CD4-positive, CD25-positive, alpha-beta regulatory T cell (primary cell): ENCODE data around the gene TMEM181. TPM values are rescaled to one million over a fixed set of nuclear protein-coding genes. Genes with fewer than 3 reads are reported as not detected.
"Not testable (repeated sequence)": the region's sequence is repeated elsewhere in the genome, so short reads cannot be mapped to it uniquely, and the experiment has no call there.

Source experiments
- ATAC-seq, 2 donors: fragments of 150-1000 bp; cut with Tn5 transposase; one replicate each; pipeline ENCODE4 v1.10.0; 2021; ENCODE audit warnings: low read depth in 2 of 2, moderate number of reproducible peaks in 2 of 2, moderate library complexity in 1 of 2
- DNase-seq, 3 donors: peaks; one replicate each; pipeline versions ENCODE4 v3.0.0 to v3.0.0-alpha.2; 2012 to 2022; ENCODE audit warnings: mixed read lengths in 1 of 3
- H3K27ac ChIP-seq: one replicate; pipeline ENCODE4 v1.7.0; 2013; ENCODE audit warnings: mild to moderate bottlenecking, low read length; ENCODE audit not compliant: insufficient read depth, poor library complexity, severe bottlenecking
- H3K27me3 ChIP-seq: one replicate; pipeline ENCODE4 v1.7.0; 2013; ENCODE audit warnings: low read length; ENCODE audit not compliant: control insufficient read depth, insufficient read depth
- H3K36me3 ChIP-seq: one replicate; pipeline ENCODE4 v1.7.0; 2013; ENCODE audit warnings: mild to moderate bottlenecking, low read length, moderate library complexity; ENCODE audit not compliant: control insufficient read depth, insufficient read depth
- H3K4me1 ChIP-seq: 2 replicates; pipeline ENCODE4 v1.7.0; 2013; ENCODE audit warnings: mild to moderate bottlenecking, low read length; ENCODE audit not compliant: insufficient read depth, control insufficient read depth, poor library complexity, severe bottlenecking
- H3K4me3 ChIP-seq: one replicate; pipeline ENCODE4 v1.7.0; 2013; ENCODE audit warnings: low read depth, mild to moderate bottlenecking, low read length, moderate library complexity
- H3K9me3 ChIP-seq, 2 experiments: 1 replicate in 1 of 2; 2 replicates in 1 of 2; pipeline ENCODE4 v1.7.0; 2013; ENCODE audit warnings: low read length in 2 of 2, mild to moderate bottlenecking in 1 of 2, moderate library complexity in 1 of 2; ENCODE audit not compliant: control insufficient read depth in 2 of 2
- H3K27ac Mint-ChIP-seq, 3 donors: one replicate each; pipeline ENCODE4 v1.8.0; 2020 to 2022; ENCODE audit warnings: mild to moderate bottlenecking in 3 of 3, mixed read lengths in 3 of 3, moderate library complexity in 2 of 3
- H3K27me3 Mint-ChIP-seq: one replicate; pipeline ENCODE4 v1.8.0; 2022; ENCODE audit warnings: mild to moderate bottlenecking, mixed read lengths
- H3K36me3 Mint-ChIP-seq: one replicate; pipeline ENCODE4 v1.8.0; 2020; ENCODE audit warnings: mixed read lengths
- H3K4me1 Mint-ChIP-seq, 4 donors: one replicate each; pipeline ENCODE4 v1.8.0; 2020 to 2022; ENCODE audit warnings: mixed read lengths in 4 of 4, mild to moderate bottlenecking in 1 of 4
- H3K4me3 Mint-ChIP-seq, 4 donors: one replicate each; pipeline ENCODE4 v1.8.0; 2020 to 2022; ENCODE audit warnings: mild to moderate bottlenecking in 4 of 4, mixed read lengths in 4 of 4, moderate library complexity in 3 of 4
- H3K9me3 Mint-ChIP-seq, 7 donors: one replicate each; pipeline ENCODE4 v1.8.0; 2020 to 2022; ENCODE audit warnings: mixed read lengths in 7 of 7, mild to moderate bottlenecking in 3 of 7, moderate library complexity in 2 of 7
- polyA plus RNA-seq, 4 donors: library from polyadenylated mRNA; unstranded; fragments of 300-500 nt; fragmentation: Illumina TruSeq; gene quantifications; one replicate each; pipeline ENCODE4 v1.2.3, GENCODE V29; 2021
- total RNA-seq: library from RNA; stranded (reverse); gene quantifications from one replicate; pipeline ENCODE4 v1.2.3, GENCODE V29; 2022

The TMEM181 gene
- total and polyA plus RNA-seq, 5 donors from 2014 or later: 4.9 to 21.2 (median 5.6) TPM

- H3K27me3 ChIP-seq, H3K27ac ChIP-seq: not testable (repeated sequence)
- peaks cover 16 to 41% (median 25%) of the 10 kb centered on the region in 4 donors for H3K4me1 Mint-ChIP-seq
Observed at GRCh38 chr6:158632538-158633119, 72.7 kb downstream of the TMEM181 start.

GRCh38 chr6:158633127-158633526, 73.2 kb downstream of the TMEM181 start:
- peaks cover 14% of the 10 kb centered on the region for H3K4me1 ChIP-seq
- no peak overlapping the region for H3K27ac ChIP-seq
- Mint-ChIP-seq H3K27ac (peak overlapping the region in 2 of 3 donors; percentile 74 to 94), H3K4me1 (peaks cover 13 to 41% (median 25%) of the 10 kb centered on the region in 4 donors), H3K27me3 (no peaks in the 10 kb centered on the region), H3K4me3 (no peak overlapping the region), H3K36me3 (peaks cover 36% of the 10 kb centered on the region), H3K9me3 (peaks cover 0 to 2% (median 0%) of the 10 kb centered on the region in 7 donors)
- no peaks in the 10 kb centered on the region for H3K27me3 ChIP-seq
- no peaks in the 10 kb centered on the region for H3K9me3 ChIP-seq
- H3K36me3 ChIP-seq: peaks cover 71% of the 10 kb centered on the region
- DNase-seq (no peak), ATAC-seq (no peak)
- no peak overlapping the region for H3K4me3 ChIP-seq

More at GRCh38 chr6:158632538-158633119, 72.7 kb downstream of the TMEM181 start:
- H3K27me3 Mint-ChIP-seq, H3K4me3 ChIP-seq, H3K4me3 Mint-ChIP-seq, H3K9me3 ChIP-seq, ATAC-seq, DNase-seq, H3K9me3 Mint-ChIP-seq: not testable (repeated sequence)
- peak overlapping the region in 2 of 3 donors; percentile 85 to 94 for H3K27ac Mint-ChIP-seq
- Histone ChIP-seq H3K36me3 (peaks cover 72% of the 10 kb centered on the region), H3K4me1 (peaks cover 14% of the 10 kb centered on the region)
- peaks cover 36% of the 10 kb centered on the region for H3K36me3 Mint-ChIP-seq

GRCh38 chr6:158634695-158635426, 75.0 kb downstream of the TMEM181 start:
- Histone ChIP-seq H3K36me3 (peaks cover 60% of the 10 kb centered on the region), H3K4me3 (no peak overlapping the region), H3K4me1 (peaks cover 17% of the 10 kb centered on the region), H3K27ac (peak overlapping the region; percentile 55), H3K27me3 (no peaks in the 10 kb centered on the region), H3K9me3 (no peaks in the 10 kb centered on the region)
- H3K4me1 Mint-ChIP-seq: peaks cover 23 to 56% (median 36%) of the 10 kb centered on the region in 4 donors
- DNase-seq (peak in 2 of 3 donors; percentile 17 to 49), ATAC-seq (no peak)
- peaks cover 0 to 2% (median 0%) of the 10 kb centered on the region in 7 donors for H3K9me3 Mint-ChIP-seq
- peak overlapping the region in 1 of 4 donors; percentile 67 for H3K4me3 Mint-ChIP-seq
- no peaks in the 10 kb centered on the region for H3K27me3 Mint-ChIP-seq
- H3K36me3 Mint-ChIP-seq: peaks cover 28% of the 10 kb centered on the region
- peak overlapping the region; percentile 57 to 91 (median 88) for H3K27ac Mint-ChIP-seq

GRCh38 chr6:158635427-158636073, 75.7 kb downstream of the TMEM181 start:
- peak overlapping the region in 2 of 4 donors; percentile 54 to 67 for H3K4me3 Mint-ChIP-seq
- H3K27me3 ChIP-seq: no peaks in the 10 kb centered on the region
- peaks cover 0 to 2% (median 0%) of the 10 kb centered on the region in 7 donors for H3K9me3 Mint-ChIP-seq
- H3K36me3 Mint-ChIP-seq: peaks cover 32% of the 10 kb centered on the region
- no peak for ATAC-seq
- peaks cover 28 to 63% (median 43%) of the 10 kb centered on the region in 4 donors for H3K4me1 Mint-ChIP-seq
- no peak for DNase-seq
- H3K4me3 ChIP-seq: no peak overlapping the region
- peak overlapping the region; percentile 57 to 91 (median 88) for H3K27ac Mint-ChIP-seq
- no peaks in the 10 kb centered on the region for H3K9me3 ChIP-seq
- H3K27ac ChIP-seq: peak overlapping the region; percentile 55
- peaks cover 23% of the 10 kb centered on the region for H3K4me1 ChIP-seq
- peaks cover 59% of the 10 kb centered on the region for H3K36me3 ChIP-seq
- H3K27me3 Mint-ChIP-seq: no peaks in the 10 kb centered on the region

- H3K27me3 Mint-ChIP-seq: no peaks in the 10 kb centered on the region
- H3K27ac ChIP-seq: no peak overlapping the region
- peaks cover 0 to 2% (median 0%) of the 10 kb centered on the region in 7 donors for H3K9me3 Mint-ChIP-seq
- no peak overlapping the region for H3K4me3 Mint-ChIP-seq
- DNase-seq: no peak
- no peak for ATAC-seq
- H3K36me3 ChIP-seq: peaks cover 48% of the 10 kb centered on the region
- no peak overlapping the region for H3K4me3 ChIP-seq
- H3K27me3 ChIP-seq: no peaks in the 10 kb centered on the region
- peaks cover 36% of the 10 kb centered on the region for H3K4me1 ChIP-seq
- H3K36me3 Mint-ChIP-seq: peaks cover 30% of the 10 kb centered on the region
- H3K9me3 ChIP-seq: no peaks in the 10 kb centered on the region
- peaks cover 32 to 68% (median 48%) of the 10 kb centered on the region in 4 donors for H3K4me1 Mint-ChIP-seq
- peak overlapping the region; percentile 6 to 76 (median 65) for H3K27ac Mint-ChIP-seq
Observed at GRCh38 chr6:158636778-158637177, 76.9 kb downstream of the TMEM181 start.

- peak overlapping the region in 2 of 3 donors; percentile 5 to 77 for H3K27ac Mint-ChIP-seq
- Histone ChIP-seq H3K4me3 (no peak overlapping the region), H3K27me3 (no peaks in the 10 kb centered on the region), H3K36me3 (peaks cover 36% of the 10 kb centered on the region), H3K27ac (no peak overlapping the region), H3K4me1 (peaks cover 51% of the 10 kb centered on the region), H3K9me3 (no peaks in the 10 kb centered on the region)
- DNase-seq: no peak
- no peak for ATAC-seq
- peak overlapping the region in 2 of 4 donors; percentile 27 to 31 for H3K4me3 Mint-ChIP-seq
- no peaks in the 10 kb centered on the region for H3K27me3 Mint-ChIP-seq
- H3K4me1 Mint-ChIP-seq: peaks cover 39 to 82% (median 60%) of the 10 kb centered on the region in 4 donors
- peaks cover 28% of the 10 kb centered on the region for H3K36me3 Mint-ChIP-seq
- peaks cover 0 to 2% (median 0%) of the 10 kb centered on the region in 7 donors for H3K9me3 Mint-ChIP-seq
Observed at GRCh38 chr6:158638324-158638854, 78.5 kb downstream of the TMEM181 start.

- DNase-seq: no peak
- H3K27me3 Mint-ChIP-seq: no peaks in the 10 kb centered on the region
- peaks cover 51% of the 10 kb centered on the region for H3K4me1 ChIP-seq
- H3K27ac Mint-ChIP-seq: peak overlapping the region in 2 of 3 donors; percentile 5 to 77
- peak overlapping the region in 1 of 4 donors; percentile 31 for H3K4me3 Mint-ChIP-seq
- peaks cover 0 to 2% (median 0%) of the 10 kb centered on the region in 7 donors for H3K9me3 Mint-ChIP-seq
- H3K36me3 ChIP-seq: peaks cover 35% of the 10 kb centered on the region
- H3K36me3 Mint-ChIP-seq: peaks cover 28% of the 10 kb centered on the region
- no peak overlapping the region for H3K4me3 ChIP-seq
- H3K9me3 ChIP-seq: no peaks in the 10 kb centered on the region
- H3K27ac ChIP-seq: peak overlapping the region; percentile 7
- no peaks in the 10 kb centered on the region for H3K27me3 ChIP-seq
- no peak for ATAC-seq
- H3K4me1 Mint-ChIP-seq: peaks cover 39 to 85% (median 60%) of the 10 kb centered on the region in 4 donors
Observed at GRCh38 chr6:158639056-158639455, 79.2 kb downstream of the TMEM181 start.
